Measurements from ENCODE around the gene PIGQ.

PIGQ gene

DNA sequence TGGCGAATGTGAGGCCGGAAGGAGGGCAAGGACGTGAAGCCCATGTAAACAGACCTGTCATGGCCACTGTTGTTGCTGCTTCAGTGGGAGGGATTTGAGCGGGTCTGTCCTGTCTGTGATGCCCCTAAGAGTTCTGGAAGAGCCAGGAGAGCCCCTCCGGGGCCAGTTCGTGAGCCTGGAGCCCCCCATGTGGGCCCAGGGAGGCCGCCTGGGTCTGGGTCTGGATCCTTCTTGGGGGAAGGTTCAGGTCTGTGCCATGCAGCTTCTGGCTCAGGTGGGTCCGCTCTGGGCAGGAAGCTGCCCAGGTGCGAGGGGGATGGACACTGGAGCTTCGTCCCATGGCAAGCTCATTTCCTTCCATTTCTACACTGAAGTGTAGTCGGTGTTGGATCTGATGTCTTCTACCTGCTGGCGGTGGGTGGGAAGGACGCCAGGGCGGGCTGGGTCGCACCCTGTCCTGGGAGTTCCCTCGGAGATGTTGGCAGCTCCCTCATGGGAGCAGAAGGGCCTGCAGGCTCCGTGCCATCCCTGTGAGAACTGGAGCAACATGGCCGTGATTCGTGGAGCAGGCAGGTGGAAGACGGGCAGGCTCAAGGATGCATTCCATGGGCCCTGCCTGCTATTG lies 49.8 kb downstream of the PIGQ start:
- TF ChIP-seq, protein P1, sequence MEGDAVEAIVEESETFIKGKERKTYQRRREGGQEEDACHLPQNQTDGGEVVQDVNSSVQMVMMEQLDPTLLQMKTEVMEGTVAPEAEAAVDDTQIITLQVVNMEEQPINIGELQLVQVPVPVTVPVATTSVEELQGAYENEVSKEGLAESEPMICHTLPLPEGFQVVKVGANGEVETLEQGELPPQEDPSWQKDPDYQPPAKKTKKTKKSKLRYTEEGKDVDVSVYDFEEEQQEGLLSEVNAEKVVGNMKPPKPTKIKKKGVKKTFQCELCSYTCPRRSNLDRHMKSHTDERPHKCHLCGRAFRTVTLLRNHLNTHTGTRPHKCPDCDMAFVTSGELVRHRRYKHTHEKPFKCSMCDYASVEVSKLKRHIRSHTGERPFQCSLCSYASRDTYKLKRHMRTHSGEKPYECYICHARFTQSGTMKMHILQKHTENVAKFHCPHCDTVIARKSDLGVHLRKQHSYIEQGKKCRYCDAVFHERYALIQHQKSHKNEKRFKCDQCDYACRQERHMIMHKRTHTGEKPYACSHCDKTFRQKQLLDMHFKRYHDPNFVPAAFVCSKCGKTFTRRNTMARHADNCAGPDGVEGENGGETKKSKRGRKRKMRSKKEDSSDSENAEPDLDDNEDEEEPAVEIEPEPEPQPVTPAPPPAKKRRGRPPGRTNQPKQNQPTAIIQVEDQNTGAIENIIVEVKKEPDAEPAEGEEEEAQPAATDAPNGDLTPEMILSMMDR (IDR thresholded peaks at IDR 0.05; ENCODE audit: insufficient read depth, missing control alignments) = no peak
- no peak for FAIRE-seq

DNA sequence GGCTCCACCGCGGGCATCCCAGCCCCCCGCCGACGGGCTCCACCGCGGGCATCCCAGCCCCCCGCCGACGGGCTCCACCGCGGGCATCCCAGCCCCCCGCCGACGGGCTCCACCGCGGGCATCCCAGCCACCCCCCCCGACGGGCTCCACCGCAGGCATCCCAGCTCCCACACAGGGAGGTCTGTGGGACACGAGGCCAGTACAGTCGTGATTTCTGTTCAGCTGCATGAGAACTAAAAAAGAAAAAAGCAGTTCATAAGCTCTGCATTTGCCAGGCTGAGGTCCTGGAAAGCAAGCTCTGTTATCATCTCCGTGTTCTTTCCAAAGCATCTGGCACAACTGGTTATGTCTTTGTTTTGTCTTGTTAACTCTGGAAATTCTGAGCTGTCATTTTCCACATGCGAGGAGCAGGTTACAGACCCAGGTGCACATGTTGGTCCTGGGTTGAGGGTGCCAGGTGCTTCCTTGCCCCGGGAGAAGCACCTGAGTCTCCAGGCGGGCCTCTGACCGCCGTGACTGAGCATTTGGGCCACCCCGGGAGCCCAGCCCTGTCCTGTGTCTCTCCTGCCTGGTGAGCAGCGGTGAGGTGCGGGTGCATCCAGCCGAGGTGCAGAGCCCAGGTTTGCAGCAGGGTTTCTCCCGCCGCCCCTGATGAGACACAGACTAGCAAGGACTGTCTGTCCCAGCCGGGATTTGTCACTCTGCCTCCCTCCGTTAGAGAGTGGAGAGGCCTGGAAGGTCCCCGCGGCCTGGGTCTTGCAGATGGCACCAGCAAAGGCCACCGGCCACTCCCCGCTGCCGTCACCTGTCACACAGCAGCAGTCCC lies 51.1 kb downstream of the PIGQ start:
- TF ChIP-seq, protein P1 (IDR thresholded peaks at IDR 0.05; ENCODE audit: insufficient read depth, missing control alignments) = no peak
- FAIRE-seq (no peak), DNase-seq (ENCODE audit: insufficient read length, low spot score) (no peak)

More for the DNA sequence above, 49.8 kb downstream of the PIGQ start:
- DNase-seq (ENCODE audit: insufficient read length, low spot score) = no peak

DNA sequence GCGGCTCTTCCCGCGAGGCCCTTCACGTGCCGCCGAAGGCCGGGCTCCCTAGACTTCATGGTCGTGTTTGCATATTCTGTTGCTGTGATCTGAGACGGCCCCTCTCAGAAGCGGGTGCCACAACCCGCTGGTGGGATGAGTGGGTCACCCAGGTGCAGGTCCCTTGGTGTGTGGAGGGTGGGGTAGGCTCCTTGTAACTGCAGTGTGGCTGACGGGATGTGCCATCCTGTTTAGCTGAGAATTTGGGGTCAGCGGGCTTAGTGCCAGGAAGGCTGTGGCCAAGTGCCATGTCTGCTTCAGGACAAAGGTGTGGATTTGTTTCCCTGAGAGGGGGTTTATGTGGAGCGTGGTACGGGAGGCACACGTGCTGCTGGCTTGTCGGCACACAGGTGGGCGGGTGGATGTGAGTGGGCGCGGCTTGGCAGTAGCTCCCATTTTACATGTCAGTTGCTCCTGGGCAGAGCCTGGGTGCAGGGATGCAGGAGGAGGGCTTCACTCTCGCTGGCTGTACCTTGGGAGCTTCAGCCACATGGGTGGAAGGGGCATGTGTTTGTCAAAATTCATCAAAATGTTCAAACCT lies 51.8 kb downstream of the PIGQ start:
- FAIRE-seq = no peak
- TF ChIP-seq, protein P1 (IDR thresholded peaks at IDR 0.05; ENCODE audit: insufficient read depth, missing control alignments) = no peak
- no peak for DNase-seq (ENCODE audit: insufficient read length, low spot score)

DNA sequence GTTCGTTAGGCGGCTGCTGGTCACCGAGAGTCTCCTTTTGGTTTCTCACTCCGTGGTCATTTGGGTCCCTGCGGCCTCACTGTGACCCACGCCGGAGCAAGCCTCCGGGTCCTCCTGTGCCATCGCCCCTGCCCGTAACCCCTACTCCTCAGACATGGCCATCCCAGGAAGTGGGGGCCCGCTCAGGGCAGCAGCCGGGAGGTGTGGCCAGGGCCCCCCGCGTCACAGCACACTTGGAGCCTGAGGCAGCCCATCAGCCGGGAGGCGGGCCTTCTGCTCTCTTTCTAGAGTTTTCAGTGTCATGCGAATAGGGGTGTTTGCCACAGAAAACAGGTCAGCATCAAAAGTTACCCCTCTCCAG lies 53.1 kb downstream of the PIGQ start:
- DNase-seq (ENCODE audit: insufficient read length, low spot score) (no peak), FAIRE-seq (no peak)
- TF ChIP-seq, protein P1 (IDR thresholded peaks at IDR 0.05; ENCODE audit: insufficient read depth, missing control alignments) = no peak

DNA sequence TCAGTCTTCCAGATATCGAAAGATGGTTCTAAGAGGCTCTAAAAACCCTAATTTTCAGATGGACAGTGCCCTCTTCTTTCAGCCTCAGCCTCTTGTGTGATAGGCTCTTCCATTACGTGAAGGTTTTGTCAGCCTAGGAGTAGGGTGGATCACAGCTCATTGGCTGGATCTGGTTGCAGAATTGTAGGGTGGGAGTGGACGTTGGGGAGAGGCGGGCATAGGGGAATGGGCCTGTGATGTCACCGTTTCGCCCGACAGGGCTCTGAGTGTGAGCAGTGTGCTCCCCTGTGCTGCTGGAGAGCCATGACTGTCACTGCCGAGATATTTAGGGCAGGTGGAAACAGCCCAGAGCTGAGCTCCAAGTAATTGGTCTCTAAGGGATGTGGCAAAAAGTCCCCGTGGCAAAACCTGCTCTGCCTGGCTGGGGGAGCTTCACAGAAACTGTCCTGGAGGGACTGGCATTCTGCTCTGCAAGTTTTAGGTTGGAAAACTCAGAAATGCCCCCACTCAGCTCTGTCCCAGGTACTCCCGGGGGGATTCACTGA lies 54.8 kb downstream of the PIGQ start:
- TF ChIP-seq, protein P1 (IDR thresholded peaks at IDR 0.05; ENCODE audit: insufficient read depth, missing control alignments) = no peak
- FAIRE-seq (no peak), DNase-seq (ENCODE audit: insufficient read length, low spot score) (no peak)

DNA sequence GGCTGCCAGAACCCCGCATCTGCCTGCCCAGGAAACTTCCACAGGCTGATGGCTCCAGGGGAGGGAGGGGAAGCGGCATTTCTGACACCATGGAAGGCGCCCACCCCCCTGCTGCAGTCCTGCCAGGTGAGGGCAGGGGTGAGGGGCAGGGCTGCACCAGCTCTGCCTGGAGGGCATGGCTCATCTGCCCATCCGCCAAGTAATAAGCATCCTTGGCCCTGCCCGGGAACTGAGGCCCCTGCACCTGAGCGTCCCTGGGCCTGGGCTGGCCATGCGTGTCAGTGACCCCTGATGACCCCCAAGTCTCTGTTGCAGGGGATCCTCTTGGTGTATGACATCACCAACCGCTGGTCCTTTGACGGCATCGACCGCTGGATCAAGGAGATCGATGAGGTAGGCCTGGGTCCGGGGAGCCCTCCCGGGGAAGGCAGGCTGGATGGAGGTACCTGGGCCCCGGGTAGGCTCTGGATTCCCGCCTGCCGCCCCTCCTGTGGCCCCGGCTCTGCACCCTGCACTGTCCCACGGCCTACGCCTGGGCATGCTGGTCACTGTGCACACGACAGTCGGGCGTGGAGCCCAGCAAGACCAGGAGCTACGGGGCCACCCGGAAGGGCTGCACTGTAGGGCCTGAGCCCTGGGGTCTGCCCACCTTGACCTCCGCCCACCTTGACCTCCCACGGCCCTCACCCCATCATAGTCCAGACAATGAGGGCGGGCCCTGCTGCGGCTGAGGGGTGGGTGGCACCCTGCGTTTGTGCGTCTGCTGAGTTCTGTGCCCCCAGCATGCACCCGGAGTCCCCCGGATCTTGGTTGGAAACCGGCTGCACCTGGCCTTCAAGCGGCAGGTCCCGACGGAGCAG lies 55.6 kb downstream of the PIGQ start:
- DNase-seq (ENCODE audit: insufficient read length, low spot score) = no peak
- TF ChIP-seq, protein P1 (IDR thresholded peaks at IDR 0.05; ENCODE audit: insufficient read depth, missing control alignments) = no peak
- FAIRE-seq = no peak

Measured in D721Med (cell line).